Ectodermal cell (in vitro differentiated cells): Measurements from ENCODE around the gene NAV2.

Source experiments
- H3K27ac ChIP-seq: 2 replicates; pipeline ENCODE4 v1.7.0; 2013; ENCODE audit warnings: mild to moderate bottlenecking, low read depth, low read length; ENCODE audit not compliant: insufficient read depth, poor library complexity, severe bottlenecking
- H3K27me3 ChIP-seq: 2 replicates; pipeline ENCODE4 v1.7.0; 2013; ENCODE audit warnings: mild to moderate bottlenecking, low read length; ENCODE audit not compliant: insufficient read depth, control insufficient read depth, poor library complexity, severe bottlenecking
- H3K36me3 ChIP-seq: one replicate; pipeline ENCODE4 v1.7.0; 2013; ENCODE audit warnings: low read length; ENCODE audit not compliant: control insufficient read depth, insufficient read depth
- H3K4me1 ChIP-seq: one replicate; pipeline ENCODE4 v1.7.0; 2013; ENCODE audit warnings: low read length; ENCODE audit not compliant: control insufficient read depth, insufficient read depth
- H3K4me3 ChIP-seq: 2 replicates; pipeline ENCODE4 v1.7.0; 2013; ENCODE audit warnings: low read depth, low read length, control low read depth; ENCODE audit not compliant: insufficient read depth
- H3K9me3 ChIP-seq: 2 replicates; pipeline ENCODE4 v1.7.0; 2013; ENCODE audit warnings: mild to moderate bottlenecking, low read length, moderate library complexity; ENCODE audit not compliant: control insufficient read depth
- WGBS, 2 experiments: methylation state at CpG; one replicate each; pipeline ENCODE4 v1.1.7; 2013; ENCODE audit warnings: missing lambda C conversion rate in 2 of 2; 5-methylcytosine and 5-hydroxymethylcytosine counted together

Gene NAV2

DNA sequence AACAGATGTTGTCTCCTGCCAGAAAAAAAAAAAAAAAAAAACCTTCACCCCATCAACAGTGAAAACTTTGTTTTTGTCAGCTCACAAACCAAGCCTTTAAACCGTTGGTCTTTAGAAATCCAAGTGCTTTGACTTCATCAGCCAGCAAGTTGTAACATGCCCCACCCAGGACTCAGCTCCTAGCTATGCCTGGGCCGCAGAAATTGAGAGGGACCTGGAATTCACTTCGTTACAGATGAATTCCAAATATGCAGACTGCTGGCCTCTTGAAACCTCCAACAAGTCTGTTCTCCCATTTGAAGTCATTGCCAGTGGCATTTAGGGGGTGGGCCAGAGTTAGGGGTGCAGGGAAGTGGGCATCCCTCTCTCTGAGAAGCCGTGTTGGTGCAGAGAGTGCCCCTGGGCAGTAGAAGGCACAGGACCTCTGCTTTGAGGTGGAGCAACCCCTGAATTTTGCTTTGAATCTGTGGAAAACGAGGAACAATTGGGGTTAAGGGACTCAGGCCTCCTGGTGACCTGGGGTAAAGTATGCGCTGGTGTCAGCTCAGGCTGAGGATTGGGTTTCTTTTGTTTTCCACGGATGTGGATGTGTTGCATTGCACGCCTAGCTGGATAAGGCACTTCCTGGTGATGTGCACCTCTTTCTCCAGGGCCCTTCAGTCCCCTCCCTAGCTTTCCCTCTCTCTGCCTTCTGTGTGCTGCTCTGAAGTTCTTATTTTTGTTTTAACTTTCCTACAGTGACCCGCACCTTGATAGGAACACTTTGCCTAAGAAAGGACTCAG is 338.1 kb downstream of the NAV2 start:
- Histone ChIP-seq H3K4me1 (peaks cover 21% of the 10 kb centered on the region), H3K27ac (no peak overlapping the region), H3K4me3 (no peak overlapping the region), H3K9me3 (no peaks in the 10 kb centered on the region), H3K36me3 (peaks cover 24% of the 10 kb centered on the region), H3K27me3 (no peaks in the 10 kb centered on the region)
- WGBS, 2 experiments: 53 to 55% methylated on average over 9 of the region's 9 CpGs

- Histone ChIP-seq H3K4me1 (peaks cover 21% of the 10 kb centered on the region), H3K36me3 (peaks cover 28% of the 10 kb centered on the region), H3K4me3 (no peak overlapping the region), H3K27me3 (no peaks in the 10 kb centered on the region), H3K9me3 (no peaks in the 10 kb centered on the region), H3K27ac (no peak overlapping the region)
- WGBS, 2 experiments: 86 to 93% methylated on average over 5 of the region's 5 CpGs
These were observed 339.1 kb downstream of the NAV2 start for GRCh38 chr11:20051469-20052399.

DNA sequence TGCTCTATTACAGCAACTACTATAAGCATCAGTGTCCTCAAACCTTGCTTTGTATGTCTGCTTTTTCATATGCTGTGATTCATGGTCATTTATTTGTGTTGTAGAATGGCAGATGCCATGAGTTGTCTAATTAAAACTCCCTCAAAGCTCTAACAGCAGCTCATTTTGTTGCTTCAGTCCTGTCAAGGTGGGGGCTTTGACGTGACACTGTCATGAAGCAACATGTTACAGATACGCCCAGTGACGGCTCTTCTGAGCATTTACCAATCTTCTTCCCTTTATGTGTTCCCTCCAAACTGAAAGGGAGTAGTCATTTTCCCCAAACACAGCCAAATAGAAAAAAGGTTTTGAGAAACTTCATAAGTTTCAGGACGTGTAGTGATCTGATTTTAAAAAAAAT is 340.9 kb downstream of the NAV2 start:
- Histone ChIP-seq H3K27me3 (no peaks in the 10 kb centered on the region), H3K36me3 (peaks cover 26% of the 10 kb centered on the region), H3K9me3 (no peaks in the 10 kb centered on the region), H3K27ac (no peak overlapping the region), H3K4me3 (no peak overlapping the region), H3K4me1 (peaks cover 21% of the 10 kb centered on the region)
- WGBS, 2 experiments: 96% methylated on average over 3 to 4 of the region's 4 CpGs

- Histone ChIP-seq H3K27ac (no peak overlapping the region), H3K27me3 (no peaks in the 10 kb centered on the region), H3K9me3 (no peaks in the 10 kb centered on the region), H3K36me3 (peaks cover 24% of the 10 kb centered on the region), H3K4me3 (no peak overlapping the region), H3K4me1 (peaks cover 17% of the 10 kb centered on the region)
- 100% methylated on average over 1 of the region's 1 CpG for WGBS, 2 experiments
These were observed 341.9 kb downstream of the NAV2 start for GRCh38 chr11:20054584-20054983.

- no peaks in the 10 kb centered on the region for H3K9me3 ChIP-seq
- H3K27ac ChIP-seq: no peak overlapping the region
- peaks cover 20% of the 10 kb centered on the region for H3K36me3 ChIP-seq
- H3K4me3 ChIP-seq: no peak overlapping the region
- peaks cover 10% of the 10 kb centered on the region for H3K4me1 ChIP-seq
- no peaks in the 10 kb centered on the region for H3K27me3 ChIP-seq
- WGBS, 2 experiments: 94 to 96% methylated on average over 2 of the region's 2 CpGs
These were observed 342.7 kb downstream of the NAV2 start for GRCh38 chr11:20055312-20055711.

DNA sequence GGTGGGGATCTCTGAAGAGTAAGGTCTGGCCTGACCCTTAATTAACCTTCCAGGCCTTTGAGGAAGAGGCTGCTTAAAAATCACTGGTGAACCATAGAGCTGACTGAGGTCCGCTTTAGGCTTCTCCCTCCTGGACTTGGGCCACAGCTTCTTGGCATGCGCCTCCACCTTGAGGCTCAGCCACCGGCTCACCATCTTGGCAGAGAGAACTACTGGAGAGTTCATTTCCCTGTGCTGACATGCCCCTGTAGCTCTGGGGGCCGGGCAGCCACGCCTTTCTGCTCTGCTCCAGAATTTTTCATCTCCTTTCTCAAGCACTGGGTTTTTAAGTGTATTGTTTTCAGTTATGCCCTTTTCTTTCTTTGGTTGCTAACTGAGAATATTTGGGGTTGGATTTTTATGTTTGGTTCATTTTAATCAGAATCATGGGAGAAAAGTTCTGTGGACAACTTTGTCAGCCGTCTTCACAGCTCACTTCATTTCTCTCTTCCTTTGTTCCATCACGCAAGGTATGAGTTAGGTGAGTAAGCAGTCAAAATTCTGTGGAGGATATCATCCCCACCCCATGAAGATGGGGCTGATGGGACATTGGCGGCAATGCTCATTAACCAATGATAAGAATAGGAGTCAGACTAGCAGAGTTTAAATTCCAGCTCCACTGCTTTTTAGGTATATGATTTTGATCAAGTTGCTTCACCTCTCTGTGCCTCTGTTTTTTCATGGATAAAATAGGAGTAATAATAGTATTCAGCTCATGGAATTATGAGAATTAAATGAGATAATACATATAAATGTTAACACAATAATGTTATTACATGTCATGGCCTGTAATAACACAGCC is 343.7 kb downstream of the NAV2 start:
- peaks cover 24% of the 10 kb centered on the region for H3K36me3 ChIP-seq
- no peaks in the 10 kb centered on the region for H3K9me3 ChIP-seq
- H3K4me3 ChIP-seq: no peak overlapping the region
- no peaks in the 10 kb centered on the region for H3K4me1 ChIP-seq
- no peak overlapping the region for H3K27ac ChIP-seq
- H3K27me3 ChIP-seq: no peaks in the 10 kb centered on the region
- WGBS, 2 experiments: 95 to 96% methylated on average over 8 of the region's 8 CpGs

- WGBS, 2 experiments: 87 to 88% methylated on average over 8 of the region's 8 CpGs
- Histone ChIP-seq H3K4me3 (no peak overlapping the region), H3K36me3 (peaks cover 16% of the 10 kb centered on the region), H3K27ac (no peak overlapping the region), H3K4me1 (no peaks in the 10 kb centered on the region), H3K27me3 (no peaks in the 10 kb centered on the region), H3K9me3 (no peaks in the 10 kb centered on the region)
These were observed 344.6 kb downstream of the NAV2 start for GRCh38 chr11:20056950-20057943.

DNA sequence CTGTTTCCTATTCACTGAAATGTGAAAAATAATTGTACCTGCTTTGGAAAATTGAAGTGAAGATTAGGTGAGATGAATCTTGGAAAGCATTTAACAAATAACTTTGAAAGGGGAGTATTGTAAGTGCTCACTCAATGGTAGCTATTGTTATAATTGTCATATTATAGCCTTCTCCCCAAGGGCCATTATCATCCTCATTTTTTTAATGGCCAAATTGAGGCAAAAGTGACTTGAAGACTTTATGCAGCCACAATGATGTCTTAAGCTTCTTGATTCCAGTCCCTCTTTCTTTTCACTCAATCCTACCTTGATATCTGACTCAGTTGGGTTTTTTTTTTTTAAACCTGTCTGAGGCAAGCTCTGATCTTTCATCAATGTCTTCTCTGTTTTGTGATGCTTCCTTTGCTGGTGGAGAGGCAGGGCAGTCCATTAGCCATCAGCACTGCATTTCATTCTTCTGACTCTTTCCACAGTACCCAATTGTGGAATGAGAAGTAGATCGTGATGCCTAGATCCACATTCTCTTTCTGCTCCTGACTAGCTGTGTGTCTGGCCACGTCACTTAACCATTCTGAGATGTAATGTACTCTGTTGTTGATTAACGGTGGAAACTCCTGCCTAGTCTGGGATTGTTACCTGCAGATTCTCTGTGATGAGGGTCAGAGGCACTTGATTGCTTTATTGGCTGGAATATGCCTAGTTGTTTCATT is 346.3 kb downstream of the NAV2 start:
- Histone ChIP-seq H3K9me3 (no peaks in the 10 kb centered on the region), H3K4me3 (no peak overlapping the region), H3K4me1 (no peaks in the 10 kb centered on the region), H3K27me3 (no peaks in the 10 kb centered on the region), H3K36me3 (peaks cover 16% of the 10 kb centered on the region), H3K27ac (no peak overlapping the region)
- WGBS, 2 experiments: 97 to 100% methylated on average over 3 of the region's 3 CpGs
